ENCODE results near the gene VAV3. TPM values are rescaled to one million over a fixed set of nuclear protein-coding genes. Genes with fewer than 3 reads are reported as not detected.

VAV3 gene
- total RNA-seq, 2 experiments from 2014 or later = 5.5 to 5.6 TPM

DNA sequence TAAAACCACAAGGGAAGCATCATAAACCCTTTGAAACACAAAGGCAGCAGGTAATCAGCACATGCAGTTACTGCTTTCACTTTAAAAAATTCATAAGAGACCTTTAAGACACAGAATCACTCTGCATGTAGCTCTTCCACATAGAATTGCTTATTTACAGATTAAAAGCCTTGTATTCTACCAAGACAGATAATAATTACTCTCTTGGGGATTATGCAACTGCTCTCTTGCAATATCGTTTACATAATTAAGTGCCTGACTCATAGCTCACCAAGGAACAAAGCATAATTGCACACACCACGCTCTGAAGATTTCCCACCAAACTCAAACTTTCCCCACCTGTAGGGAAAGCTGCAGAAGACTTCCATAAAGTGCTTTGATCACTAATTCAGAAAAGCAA is 87.9 kb downstream of the VAV3 start:
- no peaks in the 10 kb centered on the region for H3K9me3 Mint-ChIP-seq
- TF ChIP-seq, protein P1, sequence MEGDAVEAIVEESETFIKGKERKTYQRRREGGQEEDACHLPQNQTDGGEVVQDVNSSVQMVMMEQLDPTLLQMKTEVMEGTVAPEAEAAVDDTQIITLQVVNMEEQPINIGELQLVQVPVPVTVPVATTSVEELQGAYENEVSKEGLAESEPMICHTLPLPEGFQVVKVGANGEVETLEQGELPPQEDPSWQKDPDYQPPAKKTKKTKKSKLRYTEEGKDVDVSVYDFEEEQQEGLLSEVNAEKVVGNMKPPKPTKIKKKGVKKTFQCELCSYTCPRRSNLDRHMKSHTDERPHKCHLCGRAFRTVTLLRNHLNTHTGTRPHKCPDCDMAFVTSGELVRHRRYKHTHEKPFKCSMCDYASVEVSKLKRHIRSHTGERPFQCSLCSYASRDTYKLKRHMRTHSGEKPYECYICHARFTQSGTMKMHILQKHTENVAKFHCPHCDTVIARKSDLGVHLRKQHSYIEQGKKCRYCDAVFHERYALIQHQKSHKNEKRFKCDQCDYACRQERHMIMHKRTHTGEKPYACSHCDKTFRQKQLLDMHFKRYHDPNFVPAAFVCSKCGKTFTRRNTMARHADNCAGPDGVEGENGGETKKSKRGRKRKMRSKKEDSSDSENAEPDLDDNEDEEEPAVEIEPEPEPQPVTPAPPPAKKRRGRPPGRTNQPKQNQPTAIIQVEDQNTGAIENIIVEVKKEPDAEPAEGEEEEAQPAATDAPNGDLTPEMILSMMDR (IDR thresholded peaks at IDR 0.05) = no peak
- no peak overlapping the region for H3K27ac Mint-ChIP-seq
- no peaks in the 10 kb centered on the region for H3K9me3 ChIP-seq (ENCODE audit: control insufficient read depth in 1 of 2, insufficient read depth in 1 of 2, low read length in 2 of 2)
- no peaks in the 10 kb centered on the region for H3K27me3 ChIP-seq (ENCODE audit: control insufficient read depth in 1 of 2, insufficient read depth in 2 of 2, low read length in 2 of 2)
- H3K36me3 Mint-ChIP-seq (ENCODE audit: low read depth) = no peaks in the 10 kb centered on the region
- no peaks in the 10 kb centered on the region for H3K27me3 Mint-ChIP-seq
- intact Hi-C loops (cut with DNase I, micrococcal nuclease) = no loop called here
- no peak overlapping the region for H3K4me3 ChIP-seq (ENCODE audit: low read length)
- ATAC-seq (ENCODE audit: poor library complexity) = no peak
- peaks cover 4% of the 10 kb centered on the region for H3K4me1 Mint-ChIP-seq (ENCODE audit: low read depth)
- DNase-seq = peak in 2 of 14 experiments; percentile 36 to 40
- POLR2A ChIA-PET = no interaction called here
- CTCF ChIA-PET = no interaction called here
- H3K36me3 ChIP-seq (ENCODE audit: insufficient read depth, low read length) = no peaks in the 10 kb centered on the region
- no peak overlapping the region for H3K27ac ChIP-seq (ENCODE audit: low read depth in 1 of 2, low read length in 2 of 2)
- H3K4me1 ChIP-seq (ENCODE audit: insufficient read depth, low read length) = no peaks in the 10 kb centered on the region
- no peak overlapping the region for H3K4me3 Mint-ChIP-seq

DNA sequence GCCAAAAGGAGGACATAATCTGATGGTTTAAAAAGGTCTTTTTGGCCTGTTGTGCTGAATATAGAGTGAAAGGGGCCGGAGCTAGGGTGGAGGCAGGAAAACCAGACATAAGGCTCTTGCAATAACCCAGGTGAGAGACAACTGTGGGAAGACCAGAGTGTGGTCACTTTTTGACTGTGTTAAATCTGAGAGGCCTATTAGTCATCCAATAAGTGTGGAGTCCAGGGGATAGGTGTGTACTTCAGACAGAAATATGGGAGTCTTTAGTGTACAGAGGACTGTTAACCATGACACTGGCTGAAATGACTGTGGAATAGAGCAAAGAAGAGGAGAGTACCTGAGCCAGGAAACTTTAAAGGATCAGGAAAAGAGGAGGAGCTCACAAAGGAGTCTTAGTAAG is 89.3 kb downstream of the VAV3 start:
- Histone ChIP-seq H3K27me3 (ENCODE audit: control insufficient read depth in 1 of 2, insufficient read depth in 2 of 2, low read length in 2 of 2) (no peaks in the 10 kb centered on the region), H3K36me3 (ENCODE audit: insufficient read depth, low read length) (no peaks in the 10 kb centered on the region), H3K9me3 (ENCODE audit: control insufficient read depth in 1 of 2, insufficient read depth in 1 of 2, low read length in 2 of 2) (no peaks in the 10 kb centered on the region), H3K27ac (ENCODE audit: low read depth in 1 of 2, low read length in 2 of 2) (no peak overlapping the region), H3K4me1 (ENCODE audit: insufficient read depth, low read length) (no peaks in the 10 kb centered on the region), H3K4me3 (ENCODE audit: low read length) (no peak overlapping the region)
- ChIA-PET POLR2A (no interaction called here), CTCF (no interaction called here)
- TF ChIP-seq, protein P1 (IDR thresholded peaks at IDR 0.05) = no peak
- Mint-ChIP-seq H3K36me3 (ENCODE audit: low read depth) (no peaks in the 10 kb centered on the region), H3K27ac (no peak overlapping the region), H3K4me1 (ENCODE audit: low read depth) (peaks cover 6% of the 10 kb centered on the region), H3K4me3 (no peak overlapping the region), H3K9me3 (no peaks in the 10 kb centered on the region), H3K27me3 (no peaks in the 10 kb centered on the region)
- DNase-seq (no peak), ATAC-seq (ENCODE audit: poor library complexity) (no peak)
- intact Hi-C loops (cut with DNase I, micrococcal nuclease) = no loop called here

DNA sequence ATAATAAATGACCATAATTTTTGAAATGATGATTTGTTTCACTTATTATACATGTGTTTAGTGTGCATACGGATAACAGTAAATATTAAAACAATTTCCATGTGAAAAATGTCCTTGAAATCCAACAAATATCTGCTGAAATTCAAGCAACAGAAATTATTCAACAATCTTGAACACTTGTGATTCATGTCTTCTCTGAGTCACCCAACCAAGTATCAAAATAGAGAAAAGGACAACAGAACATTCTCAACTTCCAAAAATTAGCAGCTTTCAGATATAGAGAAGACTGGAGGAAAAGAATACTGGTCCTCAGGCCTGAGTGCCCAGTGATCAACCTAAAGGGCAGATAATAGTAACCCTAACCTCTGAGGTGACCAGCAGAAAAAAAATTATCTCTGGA is 90.8 kb downstream of the VAV3 start:
- Histone ChIP-seq H3K9me3 (ENCODE audit: control insufficient read depth in 1 of 2, insufficient read depth in 1 of 2, low read length in 2 of 2) (no peaks in the 10 kb centered on the region), H3K36me3 (ENCODE audit: insufficient read depth, low read length) (no peaks in the 10 kb centered on the region), H3K27ac (ENCODE audit: low read depth in 1 of 2, low read length in 2 of 2) (no peak overlapping the region), H3K4me3 (ENCODE audit: low read length) (no peak overlapping the region), H3K4me1 (ENCODE audit: insufficient read depth, low read length) (no peaks in the 10 kb centered on the region), H3K27me3 (ENCODE audit: control insufficient read depth in 1 of 2, insufficient read depth in 2 of 2, low read length in 2 of 2) (no peaks in the 10 kb centered on the region)
- DNase-seq (no peak), ATAC-seq (ENCODE audit: poor library complexity) (no peak)
- Mint-ChIP-seq H3K36me3 (ENCODE audit: low read depth) (no peaks in the 10 kb centered on the region), H3K27me3 (no peaks in the 10 kb centered on the region), H3K27ac (no peak overlapping the region), H3K9me3 (no peaks in the 10 kb centered on the region), H3K4me1 (ENCODE audit: low read depth) (peaks cover 6% of the 10 kb centered on the region), H3K4me3 (no peak overlapping the region)
- ChIA-PET CTCF (no interaction called here), POLR2A (no interaction called here)
- intact Hi-C loops (cut with DNase I, micrococcal nuclease) = no loop called here
- TF ChIP-seq, protein P1 (IDR thresholded peaks at IDR 0.05) = no peak

All from CD4-positive, alpha-beta T cell (primary cell).